ENCODE results near the gene ANP32A. TPM values are rescaled to one million over a fixed set of nuclear protein-coding genes. Genes with fewer than 3 reads are reported as not detected.
"Not testable (repeated sequence)": the region's sequence is repeated elsewhere in the genome, so short reads cannot be mapped to it uniquely, and the experiment has no call there.

ANP32A gene
- total RNA-seq, result 89.4 TPM
- polyA plus RNA-seq, result 100 to 1,000 TPM in 1 of 4 donors, 10 to 100 TPM in 3; 71.4 to 104 (median 88.0) TPM

- peak within 1 kb of the TSS; percentile 94 for H3K27ac ChIP-seq (ENCODE audit: insufficient read depth, low read length, poor library complexity, severe bottlenecking)
- H3K27me3 Mint-ChIP-seq, result peaks cover 5% of the 10 kb centered on the region
- H3K9me3 Mint-ChIP-seq, result peaks cover 0 to 2% (median 0%) of the 10 kb centered on the region in 7 donors
- DNase-seq, result peak; percentile 92 to 96 (median 95)
- H3K36me3 ChIP-seq (ENCODE audit: control insufficient read depth, insufficient read depth, low read length), result no peaks in the 10 kb centered on the region
- H3K9me3 ChIP-seq (ENCODE audit: control insufficient read depth in 2 of 2, low read length in 2 of 2), result no peaks in the 10 kb centered on the region
- peak within 1 kb of the TSS; percentile 94 to 100 (median 100) for H3K4me3 Mint-ChIP-seq
- peak within 1 kb of the TSS; percentile 98 to 100 (median 99) for H3K27ac Mint-ChIP-seq
- peaks cover 4% of the 10 kb centered on the region for H3K36me3 Mint-ChIP-seq
- peak; percentile 79 to 80 for ATAC-seq (ENCODE audit: low read depth in 2 of 2)
- peak within 1 kb of the TSS; percentile 95 for H3K4me3 ChIP-seq (ENCODE audit: low read depth, low read length)
- peaks cover 24% of the 10 kb centered on the region for H3K4me1 ChIP-seq (ENCODE audit: control insufficient read depth, insufficient read depth, low read length, poor library complexity, severe bottlenecking)
- no peaks in the 10 kb centered on the region for H3K27me3 ChIP-seq (ENCODE audit: control insufficient read depth, insufficient read depth, low read length)
- peaks cover 18 to 33% (median 19%) of the 10 kb centered on the region in 4 donors for H3K4me1 Mint-ChIP-seq
These were observed at the start of gene ANP32A for GRCh38 chr15:68820295-68821189. Gene ANP32A, minus strand, starts transcription at chr15:68820895. Its CDS starts 144 bp downstream, at chr15:68820751.

- no peak for ATAC-seq (ENCODE audit: low read depth in 2 of 2)
- H3K27ac Mint-ChIP-seq, result no peak overlapping the region
- no peak overlapping the region for H3K4me3 ChIP-seq (ENCODE audit: low read depth, low read length)
These were observed 47.6 kb upstream of the ANP32A start for GRCh38 chr15:68868296-68868695.

DNA sequence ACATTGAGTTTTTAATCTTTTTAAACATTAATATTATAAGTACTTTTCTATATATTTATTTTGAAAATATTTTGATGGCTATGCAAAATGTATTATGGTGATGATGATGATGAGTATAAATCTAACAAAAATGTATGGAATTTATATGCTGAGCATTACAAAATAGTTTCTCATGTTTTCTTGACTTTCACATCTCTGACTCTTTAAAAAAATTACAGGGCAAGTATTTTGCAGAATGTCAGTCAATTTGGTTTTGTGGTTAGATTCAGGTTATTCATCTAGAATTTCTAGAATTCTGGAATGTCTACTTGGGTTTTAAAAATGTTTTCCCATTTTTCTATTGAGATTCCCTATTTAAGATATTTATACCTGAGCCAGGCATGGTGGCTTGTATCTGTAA, 41.7 kb upstream of the ANP32A start:
- Histone ChIP-seq H3K36me3 (ENCODE audit: control insufficient read depth, insufficient read depth, low read length) (no peaks in the 10 kb centered on the region), H3K4me1 (ENCODE audit: control insufficient read depth, insufficient read depth, low read length, poor library complexity, severe bottlenecking) (no peaks in the 10 kb centered on the region), H3K9me3 (ENCODE audit: control insufficient read depth in 2 of 2, low read length in 2 of 2) (peaks cover 10 to 15% of the 10 kb centered on the region in 2 experiments), H3K27me3 (ENCODE audit: control insufficient read depth, insufficient read depth, low read length) (peaks cover 12% of the 10 kb centered on the region), H3K27ac (ENCODE audit: insufficient read depth, low read length, poor library complexity, severe bottlenecking) (no peak overlapping the region), H3K4me3 (ENCODE audit: low read depth, low read length) (no peak overlapping the region)
- ATAC-seq (ENCODE audit: low read depth in 2 of 2), result no peak
- no peak overlapping the region for H3K27ac Mint-ChIP-seq
- DNase-seq, result no peak
- H3K4me3 Mint-ChIP-seq, result no peak overlapping the region
- H3K36me3 Mint-ChIP-seq, result no peaks in the 10 kb centered on the region
- H3K4me1 Mint-ChIP-seq, result no peaks in the 10 kb centered on the region
- H3K27me3 Mint-ChIP-seq, result peaks cover 18% of the 10 kb centered on the region
- H3K9me3 Mint-ChIP-seq, result peaks cover 0 to 15% (median 2%) of the 10 kb centered on the region in 7 donors

More at GRCh38 chr15:68868296-68868695, 47.6 kb upstream of the ANP32A start:
- H3K36me3 Mint-ChIP-seq, result no peaks in the 10 kb centered on the region
- H3K4me1 Mint-ChIP-seq, result no peaks in the 10 kb centered on the region
- no peaks in the 10 kb centered on the region for H3K4me1 ChIP-seq (ENCODE audit: control insufficient read depth, insufficient read depth, low read length, poor library complexity, severe bottlenecking)
- H3K9me3 ChIP-seq (ENCODE audit: control insufficient read depth in 2 of 2, low read length in 2 of 2), result peaks cover 0 to 4% of the 10 kb centered on the region in 2 experiments
- no peak overlapping the region for H3K4me3 Mint-ChIP-seq
- DNase-seq, result no peak
- H3K36me3 ChIP-seq (ENCODE audit: control insufficient read depth, insufficient read depth, low read length), result no peaks in the 10 kb centered on the region
- no peak overlapping the region for H3K27ac ChIP-seq (ENCODE audit: insufficient read depth, low read length, poor library complexity, severe bottlenecking)
- peaks cover 18% of the 10 kb centered on the region for H3K27me3 ChIP-seq (ENCODE audit: control insufficient read depth, insufficient read depth, low read length)
- peaks cover 8% of the 10 kb centered on the region for H3K27me3 Mint-ChIP-seq
- peaks cover 0 to 5% (median 0%) of the 10 kb centered on the region in 7 donors for H3K9me3 Mint-ChIP-seq

DNA sequence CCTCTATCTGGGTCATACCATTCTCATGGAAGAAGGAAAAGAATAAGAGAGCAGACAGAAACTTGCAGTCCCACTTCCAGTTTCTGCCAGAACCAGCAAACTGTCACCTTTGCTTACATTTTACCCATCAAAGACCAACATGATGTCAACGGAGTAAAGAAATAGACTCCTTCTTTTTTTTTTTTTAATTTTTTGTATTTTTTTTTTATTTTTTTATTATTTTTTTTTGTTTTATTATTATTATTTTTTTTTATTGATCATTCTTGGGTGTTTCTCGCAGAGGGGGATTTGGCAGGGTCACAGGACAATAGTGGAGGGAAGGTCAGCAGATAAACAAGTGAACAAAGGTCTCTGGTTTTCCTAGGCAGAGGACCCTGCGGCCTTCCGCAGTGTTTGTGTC, 38.0 kb upstream of the ANP32A start:
- not testable (repeated sequence) for DNase-seq; H3K36me3 Mint-ChIP-seq; H3K4me3 ChIP-seq (ENCODE audit: low read depth, low read length); ATAC-seq (ENCODE audit: low read depth in 2 of 2); H3K27ac Mint-ChIP-seq; H3K4me1 Mint-ChIP-seq; H3K4me1 ChIP-seq (ENCODE audit: control insufficient read depth, insufficient read depth, low read length, poor library complexity, severe bottlenecking); H3K27ac ChIP-seq (ENCODE audit: insufficient read depth, low read length, poor library complexity, severe bottlenecking); H3K4me3 Mint-ChIP-seq; H3K36me3 ChIP-seq (ENCODE audit: control insufficient read depth, insufficient read depth, low read length); H3K27me3 ChIP-seq (ENCODE audit: control insufficient read depth, insufficient read depth, low read length)
- peaks cover 38% of the 10 kb centered on the region for H3K27me3 Mint-ChIP-seq
- peaks cover 3 to 22% (median 8%) of the 10 kb centered on the region in 7 donors for H3K9me3 Mint-ChIP-seq
- peaks cover 18% of the 10 kb centered on the region in 2 experiments for H3K9me3 ChIP-seq (ENCODE audit: control insufficient read depth in 2 of 2, low read length in 2 of 2)

- not testable (repeated sequence) for DNase-seq; H3K27ac Mint-ChIP-seq; H3K4me1 Mint-ChIP-seq; H3K4me3 ChIP-seq (ENCODE audit: low read depth, low read length); H3K27me3 ChIP-seq (ENCODE audit: control insufficient read depth, insufficient read depth, low read length); H3K36me3 Mint-ChIP-seq; H3K4me3 Mint-ChIP-seq; H3K36me3 ChIP-seq (ENCODE audit: control insufficient read depth, insufficient read depth, low read length); ATAC-seq (ENCODE audit: low read depth in 2 of 2); H3K27ac ChIP-seq (ENCODE audit: insufficient read depth, low read length, poor library complexity, severe bottlenecking); H3K4me1 ChIP-seq (ENCODE audit: control insufficient read depth, insufficient read depth, low read length, poor library complexity, severe bottlenecking)
- H3K27me3 Mint-ChIP-seq, result peaks cover 41% of the 10 kb centered on the region
- peaks cover 18% of the 10 kb centered on the region in 2 experiments for H3K9me3 ChIP-seq (ENCODE audit: control insufficient read depth in 2 of 2, low read length in 2 of 2)
- peaks cover 3 to 22% (median 8%) of the 10 kb centered on the region in 7 donors for H3K9me3 Mint-ChIP-seq
These were observed 36.7 kb upstream of the ANP32A start for GRCh38 chr15:68857443-68857842.

DNA sequence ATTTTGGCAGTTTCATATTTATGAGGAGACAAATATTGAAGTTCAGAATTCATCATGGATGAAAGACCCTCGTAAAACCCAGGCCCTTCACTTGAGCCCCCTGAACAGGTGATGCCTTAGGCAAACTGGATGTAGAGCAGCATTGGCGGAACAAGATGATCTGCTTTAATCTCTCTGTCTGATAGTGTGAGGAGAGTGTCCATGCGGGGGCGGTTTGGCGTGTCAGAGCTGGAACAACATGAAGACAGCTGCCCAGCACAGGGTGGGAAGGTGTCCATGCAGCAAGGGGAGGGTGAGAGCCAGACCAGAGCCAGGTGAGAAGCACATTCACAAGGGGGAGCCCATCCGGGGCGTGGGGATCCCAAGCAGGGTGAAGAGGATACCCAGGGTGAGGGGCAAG, 31.8 kb upstream of the ANP32A start:
- no peak for DNase-seq
- H3K36me3 ChIP-seq (ENCODE audit: control insufficient read depth, insufficient read depth, low read length), result no peaks in the 10 kb centered on the region
- Mint-ChIP-seq H3K4me1 (no peaks in the 10 kb centered on the region), H3K9me3 (peaks cover 3 to 12% (median 7%) of the 10 kb centered on the region in 7 donors), H3K27ac (no peak overlapping the region), H3K36me3 (peaks cover 4% of the 10 kb centered on the region), H3K27me3 (peaks cover 55% of the 10 kb centered on the region), H3K4me3 (no peak overlapping the region)
- no peak overlapping the region for H3K4me3 ChIP-seq (ENCODE audit: low read depth, low read length)
- peaks cover 8 to 9% of the 10 kb centered on the region in 2 experiments for H3K9me3 ChIP-seq (ENCODE audit: control insufficient read depth in 2 of 2, low read length in 2 of 2)
- no peaks in the 10 kb centered on the region for H3K4me1 ChIP-seq (ENCODE audit: control insufficient read depth, insufficient read depth, low read length, poor library complexity, severe bottlenecking)
- H3K27me3 ChIP-seq (ENCODE audit: control insufficient read depth, insufficient read depth, low read length), result peaks cover 2% of the 10 kb centered on the region
- ATAC-seq (ENCODE audit: low read depth in 2 of 2), result no peak
- H3K27ac ChIP-seq (ENCODE audit: insufficient read depth, low read length, poor library complexity, severe bottlenecking), result no peak overlapping the region

DNA sequence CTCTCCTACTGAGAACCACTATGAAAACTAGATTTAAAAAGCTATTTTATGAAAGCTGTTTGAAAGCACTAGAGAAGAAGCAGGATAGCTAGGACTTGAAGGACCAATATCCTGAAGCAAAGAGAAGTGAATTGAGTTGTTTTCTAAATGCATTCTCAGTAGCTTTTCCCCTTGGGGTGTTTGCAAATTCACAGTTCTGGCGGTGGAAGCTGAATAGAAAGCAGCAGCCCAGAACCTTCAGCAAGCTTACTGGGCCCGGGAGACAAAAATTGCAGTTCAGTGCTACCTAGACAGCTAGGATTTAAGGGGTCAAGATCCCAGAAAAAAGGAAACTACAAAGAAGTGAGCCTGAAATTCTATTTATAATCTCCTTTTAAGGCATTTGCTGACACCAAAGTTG, 31.3 kb upstream of the ANP32A start:
- DNase-seq, result no peak
- no peak overlapping the region for H3K27ac Mint-ChIP-seq
- no peak overlapping the region for H3K4me3 Mint-ChIP-seq
- Histone ChIP-seq H3K4me1 (ENCODE audit: control insufficient read depth, insufficient read depth, low read length, poor library complexity, severe bottlenecking) (no peaks in the 10 kb centered on the region), H3K9me3 (ENCODE audit: control insufficient read depth in 2 of 2, low read length in 2 of 2) (peaks cover 3 to 5% of the 10 kb centered on the region in 2 experiments), H3K36me3 (ENCODE audit: control insufficient read depth, insufficient read depth, low read length) (no peaks in the 10 kb centered on the region), H3K4me3 (ENCODE audit: low read depth, low read length) (no peak overlapping the region), H3K27me3 (ENCODE audit: control insufficient read depth, insufficient read depth, low read length) (peaks cover 2% of the 10 kb centered on the region), H3K27ac (ENCODE audit: insufficient read depth, low read length, poor library complexity, severe bottlenecking) (no peak overlapping the region)
- H3K4me1 Mint-ChIP-seq, result no peaks in the 10 kb centered on the region
- peaks cover 56% of the 10 kb centered on the region for H3K27me3 Mint-ChIP-seq
- peaks cover 4% of the 10 kb centered on the region for H3K36me3 Mint-ChIP-seq
- H3K9me3 Mint-ChIP-seq, result peaks cover 2 to 8% (median 6%) of the 10 kb centered on the region in 7 donors
- no peak for ATAC-seq (ENCODE audit: low read depth in 2 of 2)
